OCI-LY7 (cell line): Measurements from ENCODE around the gene ANO6.

ENCODE experiments used
- EZH2phosphoT487 ChIP-seq: fragments of 200-600 bp; sonication (generic); IDR thresholded peaks from 2 replicates; pipeline ENCODE4 v1.6.1; 2018; ENCODE audit warnings: low read depth, borderline replicate concordance, mild to moderate bottlenecking, mixed run types, antibody characterized with exemption, low read length, moderate library complexity, mixed read lengths
- TF ChIP-seq, protein P1 (sequence below): fragments of 200-600 bp; sonication (generic); conservative IDR thresholded peaks from 2 replicates; pipeline ENCODE4 v1.5.1; 2014; ENCODE audit warnings: mild to moderate bottlenecking, antibody characterized with exemption, low read length, moderate library complexity, mixed read lengths

- TF ChIP-seq, protein P1, sequence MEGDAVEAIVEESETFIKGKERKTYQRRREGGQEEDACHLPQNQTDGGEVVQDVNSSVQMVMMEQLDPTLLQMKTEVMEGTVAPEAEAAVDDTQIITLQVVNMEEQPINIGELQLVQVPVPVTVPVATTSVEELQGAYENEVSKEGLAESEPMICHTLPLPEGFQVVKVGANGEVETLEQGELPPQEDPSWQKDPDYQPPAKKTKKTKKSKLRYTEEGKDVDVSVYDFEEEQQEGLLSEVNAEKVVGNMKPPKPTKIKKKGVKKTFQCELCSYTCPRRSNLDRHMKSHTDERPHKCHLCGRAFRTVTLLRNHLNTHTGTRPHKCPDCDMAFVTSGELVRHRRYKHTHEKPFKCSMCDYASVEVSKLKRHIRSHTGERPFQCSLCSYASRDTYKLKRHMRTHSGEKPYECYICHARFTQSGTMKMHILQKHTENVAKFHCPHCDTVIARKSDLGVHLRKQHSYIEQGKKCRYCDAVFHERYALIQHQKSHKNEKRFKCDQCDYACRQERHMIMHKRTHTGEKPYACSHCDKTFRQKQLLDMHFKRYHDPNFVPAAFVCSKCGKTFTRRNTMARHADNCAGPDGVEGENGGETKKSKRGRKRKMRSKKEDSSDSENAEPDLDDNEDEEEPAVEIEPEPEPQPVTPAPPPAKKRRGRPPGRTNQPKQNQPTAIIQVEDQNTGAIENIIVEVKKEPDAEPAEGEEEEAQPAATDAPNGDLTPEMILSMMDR = no peak
- no peak for TF ChIP-seq EZH2phosphoT487
These were observed 220.2 kb downstream of the ANO6 start for GRCh38 chr12:45435945-45436710.
